SK-N-SH treated with all-trans-retinoic acid at 6 μM for 48 hours (cell line): ENCODE data around the gene TUBGCP3.

Source experiments
- ATAC-seq: fragments of 200-7000 bp; cut with Tn5 transposase; 3 replicates; pipeline ENCODE4 v1.9.1; 2020; ENCODE audit warnings: mild to moderate bottlenecking, moderate library complexity
- ARNTL ChIP-seq: fragments of 450-650 bp; formaldehyde crosslinking; IDR thresholded peaks from 2 replicates; pipeline ENCODE4 v1.5.0; 2020; ENCODE audit warnings: low read depth, mild to moderate bottlenecking, moderate library complexity, borderline replicate concordance
- BACH2 ChIP-seq: fragments of 250-450 bp; sonication (Bioruptor Pico); IDR thresholded peaks from 2 replicates; pipeline ENCODE4 v1.9.0; 2021; ENCODE audit warnings: mild to moderate bottlenecking, borderline replicate concordance
- CSDC2 ChIP-seq: fragments of 250-450 bp; sonication (Bioruptor Pico); IDR thresholded peaks from 2 replicates; pipeline ENCODE4 v1.5.0; 2020; ENCODE audit warnings: mild to moderate bottlenecking, moderate library complexity
- ESRRG ChIP-seq: fragments of 250-450 bp; sonication (Bioruptor Pico); IDR thresholded peaks from 2 replicates; pipeline ENCODE4 v1.6.1; 2021; ENCODE audit warnings: mild to moderate bottlenecking
- GLIS3 ChIP-seq: fragments of 250-450 bp; sonication (Bioruptor Pico); IDR thresholded peaks from 2 replicates; pipeline ENCODE4 v1.5.0; 2020; ENCODE audit warnings: mild to moderate bottlenecking, moderate library complexity
- ISL1 ChIP-seq: fragments of 250-450 bp; sonication (Bioruptor Pico); IDR thresholded peaks from 2 replicates; pipeline ENCODE4 v2.1.2; 2022; ENCODE audit warnings: mild to moderate bottlenecking, moderate library complexity
- OSR1 ChIP-seq: fragments of 250-450 bp; sonication (Bioruptor Pico); IDR thresholded peaks from 2 replicates; pipeline ENCODE4 v1.8.0; 2022; ENCODE audit warnings: moderate library complexity, mild to moderate bottlenecking, inconsistent platforms
- PPARA ChIP-seq: fragments of 250-450 bp; sonication (Bioruptor Pico); IDR thresholded peaks from 2 replicates; pipeline ENCODE4 v1.5.0; 2020; ENCODE audit warnings: mild to moderate bottlenecking, borderline replicate concordance
- RARB ChIP-seq: fragments of 250-450 bp; sonication (Bioruptor Pico); IDR thresholded peaks from 2 replicates; pipeline ENCODE4 v1.8.0; 2021; ENCODE audit warnings: mild to moderate bottlenecking, moderate library complexity
- SNAI2 ChIP-seq: fragments of 250-450 bp; sonication (Bioruptor Pico); IDR thresholded peaks from 2 replicates; pipeline ENCODE4 v1.5.0; 2020; ENCODE audit warnings: mild to moderate bottlenecking, moderate library complexity
- TOX ChIP-seq: fragments of 250-450 bp; sonication (Bioruptor Pico); IDR thresholded peaks from 2 replicates; pipeline ENCODE4 v1.8.0; 2021; ENCODE audit warnings: mild to moderate bottlenecking, moderate library complexity, borderline replicate concordance
- ZC3H10 ChIP-seq: fragments of 250-450 bp; sonication (Bioruptor Pico); IDR thresholded peaks from 2 replicates; pipeline ENCODE4 v1.5.1; 2021; ENCODE audit warnings: mild to moderate bottlenecking, moderate library complexity
- ZFP3 ChIP-seq: fragments of 250-450 bp; sonication (Bioruptor Pico); IDR thresholded peaks from 2 replicates; pipeline ENCODE4 v1.5.0; 2020; ENCODE audit warnings: mild to moderate bottlenecking, moderate library complexity
- ZFP30 ChIP-seq: fragments of 450-650 bp; formaldehyde crosslinking; IDR thresholded peaks from 2 replicates; pipeline ENCODE4 v1.5.0; 2022; ENCODE audit warnings: mild to moderate bottlenecking, moderate library complexity
- ZNF565 ChIP-seq: fragments of 450-650 bp; formaldehyde crosslinking; conservative IDR thresholded peaks from 2 replicates; pipeline ENCODE4 v1.5.0; 2020; ENCODE audit warnings: low read depth, mild to moderate bottlenecking, moderate library complexity
- ZNF70 ChIP-seq: fragments of 450-650 bp; formaldehyde crosslinking; IDR thresholded peaks from 2 replicates; pipeline ENCODE4 v1.5.0; 2020; ENCODE audit warnings: mild to moderate bottlenecking, moderate library complexity
- ZNF8 ChIP-seq: fragments of 450-650 bp; formaldehyde crosslinking; IDR thresholded peaks from 2 replicates; pipeline ENCODE4 v1.5.0; 2020; ENCODE audit warnings: mild to moderate bottlenecking, moderate library complexity
- TF ChIP-seq, protein P1 (sequence below): fragments of 250-450 bp; sonication (Bioruptor Pico); IDR thresholded peaks from 2 replicates; pipeline ENCODE4 v1.8.0; 2021; ENCODE audit warnings: low read depth, mild to moderate bottlenecking, moderate library complexity, borderline replicate concordance
- TF ChIP-seq, protein P2 (sequence below): fragments of 250-450 bp; sonication (Bioruptor Pico); IDR thresholded peaks from 2 replicates; pipeline ENCODE4 v1.8.0; 2020; ENCODE audit warnings: mild to moderate bottlenecking, moderate library complexity, borderline replicate concordance
- TF ChIP-seq, protein P3 (sequence below): fragments of 250-450 bp; sonication (Bioruptor Pico); IDR thresholded peaks from 2 replicates; pipeline ENCODE4 v1.5.1; 2020; ENCODE audit warnings: low read depth, mild to moderate bottlenecking, moderate library complexity
- TF ChIP-seq, protein P4 (sequence below): fragments of 250-450 bp; sonication (Bioruptor Pico); IDR thresholded peaks from 2 replicates; pipeline ENCODE4 v1.5.0; 2020; ENCODE audit warnings: mild to moderate bottlenecking, moderate library complexity

The TUBGCP3 gene

DNA sequence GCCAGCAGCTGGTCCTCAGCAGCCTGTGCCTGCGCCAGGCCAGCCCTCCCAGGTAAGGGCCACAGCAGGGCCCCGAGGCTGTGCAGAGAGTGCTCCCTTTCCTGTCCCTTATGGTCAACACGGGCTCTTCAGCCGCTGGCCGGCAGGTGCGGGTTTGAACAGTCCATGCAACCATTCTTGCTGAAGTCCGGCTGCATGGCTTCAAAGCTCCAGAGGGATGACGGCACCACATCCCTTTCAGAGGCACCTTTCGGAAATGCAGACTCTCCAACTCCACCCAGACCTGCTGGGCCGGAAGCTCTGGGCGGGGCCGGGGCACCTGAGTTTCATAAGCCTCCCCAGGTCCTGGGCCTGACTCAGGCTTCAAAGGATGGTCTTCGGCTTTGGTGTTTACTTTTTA is 130.5 kb downstream of the TUBGCP3 start:
- TF ChIP-seq, protein P1, sequence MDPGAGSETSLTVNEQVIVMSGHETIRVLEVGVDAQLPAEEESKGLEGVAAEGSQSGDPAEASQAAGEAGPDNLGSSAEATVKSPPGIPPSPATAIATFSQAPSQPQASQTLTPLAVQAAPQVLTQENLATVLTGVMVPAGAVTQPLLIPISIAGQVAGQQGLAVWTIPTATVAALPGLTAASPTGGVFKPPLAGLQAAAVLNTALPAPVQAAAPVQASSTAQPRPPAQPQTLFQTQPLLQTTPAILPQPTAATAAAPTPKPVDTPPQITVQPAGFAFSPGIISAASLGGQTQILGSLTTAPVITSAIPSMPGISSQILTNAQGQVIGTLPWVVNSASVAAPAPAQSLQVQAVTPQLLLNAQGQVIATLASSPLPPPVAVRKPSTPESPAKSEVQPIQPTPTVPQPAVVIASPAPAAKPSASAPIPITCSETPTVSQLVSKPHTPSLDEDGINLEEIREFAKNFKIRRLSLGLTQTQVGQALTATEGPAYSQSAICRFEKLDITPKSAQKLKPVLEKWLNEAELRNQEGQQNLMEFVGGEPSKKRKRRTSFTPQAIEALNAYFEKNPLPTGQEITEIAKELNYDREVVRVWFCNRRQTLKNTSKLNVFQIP = no peak
- no peak for TF ChIP-seq RARB (CRISPR knock-in tag)
- no peak for TF ChIP-seq ZFP30
- no peak for TF ChIP-seq ZNF8 (CRISPR knock-in tag)
- TF ChIP-seq ISL1 = no peak
- ATAC-seq = no peak

DNA sequence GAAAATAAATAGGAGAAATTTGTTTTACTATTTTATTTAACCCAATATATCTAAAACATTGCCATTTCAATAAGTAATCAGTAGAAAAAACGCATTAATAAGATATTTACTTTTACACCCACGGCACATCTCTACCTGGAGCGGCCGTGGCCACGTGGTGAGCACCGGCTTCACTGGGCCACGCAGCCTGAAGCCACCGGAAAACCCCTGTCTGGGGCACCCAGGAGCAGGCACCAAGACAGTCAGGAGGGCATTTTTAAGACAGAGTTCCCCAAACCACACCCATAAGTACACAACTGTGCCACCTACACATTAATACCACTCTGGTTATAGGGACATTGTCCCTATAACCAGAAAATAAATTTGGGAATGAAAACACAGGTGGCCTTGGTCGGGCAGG is 130.9 kb downstream of the TUBGCP3 start:
- no peak for ATAC-seq
- TF ChIP-seq PPARA (CRISPR knock-in tag) = no peak
- TF ChIP-seq, protein P1 = no peak
- TF ChIP-seq, protein P2, sequence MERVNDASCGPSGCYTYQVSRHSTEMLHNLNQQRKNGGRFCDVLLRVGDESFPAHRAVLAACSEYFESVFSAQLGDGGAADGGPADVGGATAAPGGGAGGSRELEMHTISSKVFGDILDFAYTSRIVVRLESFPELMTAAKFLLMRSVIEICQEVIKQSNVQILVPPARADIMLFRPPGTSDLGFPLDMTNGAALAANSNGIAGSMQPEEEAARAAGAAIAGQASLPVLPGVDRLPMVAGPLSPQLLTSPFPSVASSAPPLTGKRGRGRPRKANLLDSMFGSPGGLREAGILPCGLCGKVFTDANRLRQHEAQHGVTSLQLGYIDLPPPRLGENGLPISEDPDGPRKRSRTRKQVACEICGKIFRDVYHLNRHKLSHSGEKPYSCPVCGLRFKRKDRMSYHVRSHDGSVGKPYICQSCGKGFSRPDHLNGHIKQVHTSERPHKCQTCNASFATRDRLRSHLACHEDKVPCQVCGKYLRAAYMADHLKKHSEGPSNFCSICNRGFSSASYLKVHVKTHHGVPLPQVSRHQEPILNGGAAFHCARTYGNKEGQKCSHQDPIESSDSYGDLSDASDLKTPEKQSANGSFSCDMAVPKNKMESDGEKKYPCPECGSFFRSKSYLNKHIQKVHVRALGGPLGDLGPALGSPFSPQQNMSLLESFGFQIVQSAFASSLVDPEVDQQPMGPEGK (CRISPR knock-in tag) = no peak
- TF ChIP-seq ARNTL (CRISPR knock-in tag) = no peak
- TF ChIP-seq CSDC2 (CRISPR knock-in tag) = no peak
- no peak for TF ChIP-seq TOX (CRISPR knock-in tag)
- TF ChIP-seq ISL1 = no peak
- no peak for TF ChIP-seq ZNF8 (CRISPR knock-in tag)
- no peak for TF ChIP-seq ESRRG
- TF ChIP-seq ZC3H10 = no peak
- TF ChIP-seq RARB (CRISPR knock-in tag) = no peak
- no peak for TF ChIP-seq ZNF565
- TF ChIP-seq, protein P3, sequence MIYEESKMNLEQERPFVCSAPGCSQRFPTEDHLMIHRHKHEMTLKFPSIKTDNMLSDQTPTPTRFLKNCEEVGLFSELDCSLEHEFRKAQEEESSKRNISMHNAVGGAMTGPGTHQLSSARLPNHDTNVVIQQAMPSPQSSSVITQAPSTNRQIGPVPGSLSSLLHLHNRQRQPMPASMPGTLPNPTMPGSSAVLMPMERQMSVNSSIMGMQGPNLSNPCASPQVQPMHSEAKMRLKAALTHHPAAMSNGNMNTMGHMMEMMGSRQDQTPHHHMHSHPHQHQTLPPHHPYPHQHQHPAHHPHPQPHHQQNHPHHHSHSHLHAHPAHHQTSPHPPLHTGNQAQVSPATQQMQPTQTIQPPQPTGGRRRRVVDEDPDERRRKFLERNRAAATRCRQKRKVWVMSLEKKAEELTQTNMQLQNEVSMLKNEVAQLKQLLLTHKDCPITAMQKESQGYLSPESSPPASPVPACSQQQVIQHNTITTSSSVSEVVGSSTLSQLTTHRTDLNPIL (CRISPR knock-in tag) = no peak
- no peak for TF ChIP-seq BACH2 (CRISPR knock-in tag)
- no peak for TF ChIP-seq ZFP30
- no peak for TF ChIP-seq SNAI2

DNA sequence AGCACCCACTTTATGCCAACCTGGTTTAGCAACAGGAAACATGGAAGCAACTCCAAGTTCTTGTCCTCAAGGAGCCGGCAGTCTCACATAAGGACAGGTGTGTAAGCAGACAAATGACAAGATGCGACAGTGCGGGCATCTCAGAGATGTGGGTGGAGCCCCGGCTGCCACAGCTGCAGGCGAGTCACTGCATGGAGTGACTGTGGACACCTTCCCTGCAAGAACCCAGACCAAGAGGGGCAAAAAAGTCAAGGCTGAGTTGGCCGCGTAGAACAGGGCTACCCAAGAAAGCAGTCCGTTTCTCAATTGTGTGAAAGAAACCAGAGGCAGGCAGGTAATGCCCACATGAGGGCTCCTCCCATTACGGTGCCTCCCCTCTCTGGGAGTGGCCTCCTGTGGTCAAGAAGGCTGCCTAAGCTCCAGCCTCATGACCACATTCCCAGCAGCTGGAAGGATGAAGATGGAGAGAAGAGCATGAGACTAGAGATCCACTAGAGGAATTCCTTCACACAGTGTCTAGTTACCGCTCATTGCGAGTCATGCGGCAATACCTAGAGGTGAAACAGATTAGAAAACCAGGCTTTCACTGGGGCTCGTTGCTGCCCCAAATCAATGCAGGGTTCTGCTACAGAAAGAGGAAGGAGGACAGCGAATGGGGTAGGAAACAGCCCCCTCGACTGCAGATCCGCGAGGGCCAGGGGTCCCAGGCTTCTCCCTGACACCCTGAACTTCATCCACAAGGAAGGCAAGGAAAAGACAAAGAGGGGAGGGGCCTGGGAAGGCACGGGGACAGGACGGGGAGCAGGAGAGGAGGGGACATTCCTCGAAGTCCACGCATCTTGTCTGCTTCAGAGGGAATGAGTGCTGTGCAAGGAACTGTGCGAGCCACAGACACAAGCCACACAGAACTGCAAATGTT is 131.6 kb downstream of the TUBGCP3 start:
- ATAC-seq = no peak
- no peak for TF ChIP-seq SNAI2
- no peak for TF ChIP-seq ARNTL (CRISPR knock-in tag)
- no peak for TF ChIP-seq ISL1
- TF ChIP-seq, protein P2 (CRISPR knock-in tag) = no peak
- TF ChIP-seq OSR1 = no peak
- TF ChIP-seq ZNF8 (CRISPR knock-in tag) = no peak
- TF ChIP-seq RARB (CRISPR knock-in tag) = no peak
- no peak for TF ChIP-seq ZNF70 (CRISPR knock-in tag)
- no peak for TF ChIP-seq TOX (CRISPR knock-in tag)
- TF ChIP-seq ZC3H10 = no peak
- TF ChIP-seq, protein P3 (CRISPR knock-in tag) = no peak
- TF ChIP-seq, protein P1 = no peak
- TF ChIP-seq, protein P4, sequence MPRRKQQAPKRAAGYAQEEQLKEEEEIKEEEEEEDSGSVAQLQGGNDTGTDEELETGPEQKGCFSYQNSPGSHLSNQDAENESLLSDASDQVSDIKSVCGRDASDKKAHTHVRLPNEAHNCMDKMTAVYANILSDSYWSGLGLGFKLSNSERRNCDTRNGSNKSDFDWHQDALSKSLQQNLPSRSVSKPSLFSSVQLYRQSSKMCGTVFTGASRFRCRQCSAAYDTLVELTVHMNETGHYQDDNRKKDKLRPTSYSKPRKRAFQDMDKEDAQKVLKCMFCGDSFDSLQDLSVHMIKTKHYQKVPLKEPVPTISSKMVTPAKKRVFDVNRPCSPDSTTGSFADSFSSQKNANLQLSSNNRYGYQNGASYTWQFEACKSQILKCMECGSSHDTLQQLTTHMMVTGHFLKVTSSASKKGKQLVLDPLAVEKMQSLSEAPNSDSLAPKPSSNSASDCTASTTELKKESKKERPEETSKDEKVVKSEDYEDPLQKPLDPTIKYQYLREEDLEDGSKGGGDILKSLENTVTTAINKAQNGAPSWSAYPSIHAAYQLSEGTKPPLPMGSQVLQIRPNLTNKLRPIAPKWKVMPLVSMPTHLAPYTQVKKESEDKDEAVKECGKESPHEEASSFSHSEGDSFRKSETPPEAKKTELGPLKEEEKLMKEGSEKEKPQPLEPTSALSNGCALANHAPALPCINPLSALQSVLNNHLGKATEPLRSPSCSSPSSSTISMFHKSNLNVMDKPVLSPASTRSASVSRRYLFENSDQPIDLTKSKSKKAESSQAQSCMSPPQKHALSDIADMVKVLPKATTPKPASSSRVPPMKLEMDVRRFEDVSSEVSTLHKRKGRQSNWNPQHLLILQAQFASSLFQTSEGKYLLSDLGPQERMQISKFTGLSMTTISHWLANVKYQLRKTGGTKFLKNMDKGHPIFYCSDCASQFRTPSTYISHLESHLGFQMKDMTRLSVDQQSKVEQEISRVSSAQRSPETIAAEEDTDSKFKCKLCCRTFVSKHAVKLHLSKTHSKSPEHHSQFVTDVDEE (CRISPR knock-in tag) = no peak
- TF ChIP-seq GLIS3 (CRISPR knock-in tag) = no peak
- TF ChIP-seq ESRRG = no peak
- TF ChIP-seq ZFP3 (CRISPR knock-in tag) = no peak
